Neutrophil (primary cell): Measurements from ENCODE around the gene NRXN3.
"Not testable (repeated sequence)": the region's sequence is repeated elsewhere in the genome, so short reads cannot be mapped to it uniquely, and the experiment has no call there.

Source experiments
- H3K27ac ChIP-seq: fragments of 200-600 bp; sonication (generic); 2 replicates; pipeline ENCODE4 v1.5.1; 2016; ENCODE audit warnings: mild to moderate bottlenecking, moderate library complexity
- H3K27me3 ChIP-seq: fragments of 200-600 bp; sonication (generic); 2 replicates; pipeline ENCODE4 v1.6.0; 2016; ENCODE audit warnings: mild to moderate bottlenecking
- H3K36me3 ChIP-seq: fragments of 200-600 bp; sonication (generic); 2 replicates; pipeline ENCODE4 v1.5.1; 2017
- H3K4me1 ChIP-seq, 2 experiments: fragments of 200-600 bp in 1 of 2; sonication (generic) in 1 of 2; 1 replicate in 1 of 2; 2 replicates in 1 of 2; pipeline versions ENCODE4 v1.5.1 to v1.6.1; 2013 to 2016; ENCODE audit warnings: low read depth in 1 of 2, low read length in 1 of 2, mild to moderate bottlenecking in 1 of 2, moderate library complexity in 1 of 2; ENCODE audit not compliant: control insufficient read depth in 1 of 2, insufficient read depth in 1 of 2
- H3K4me3 ChIP-seq, 2 experiments: fragments of 200-600 bp in 1 of 2; sonication (generic) in 1 of 2; 1 replicate in 1 of 2; 2 replicates in 1 of 2; pipeline ENCODE4 v1.5.1; 2013 to 2016; ENCODE audit warnings: low read depth in 1 of 2, low read length in 1 of 2, mild to moderate bottlenecking in 1 of 2, moderate library complexity in 1 of 2
- H3K9me3 ChIP-seq: fragments of 200-600 bp; sonication (generic); 2 replicates; pipeline ENCODE4 v1.5.1; 2016
- TF ChIP-seq, protein P1 (sequence below): fragments of 200-600 bp; sonication (generic); IDR thresholded peaks from 2 replicates; pipeline ENCODE4 v1.5.1; 2016; ENCODE audit warnings: antibody characterized with exemption

The NRXN3 gene

DNA sequence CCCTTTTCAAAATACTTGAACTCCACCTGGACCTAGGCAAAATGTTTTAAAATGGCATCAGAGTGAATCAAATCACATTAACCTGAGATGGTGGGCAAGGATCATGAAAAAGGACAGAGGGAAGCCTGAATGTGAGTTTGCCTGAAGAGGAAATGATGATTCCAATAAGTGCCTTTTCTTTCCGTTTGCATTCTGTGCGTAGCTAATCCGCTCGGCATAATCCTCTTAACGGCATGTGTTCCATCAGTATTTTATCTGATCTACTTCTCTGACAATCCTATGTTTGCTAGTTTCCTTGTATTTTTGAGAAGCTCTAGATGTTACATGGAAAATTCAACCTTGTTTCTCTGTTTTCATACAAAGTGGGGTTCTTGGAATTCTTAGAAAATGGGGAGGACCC, 354.6 kb downstream of the NRXN3 start:
- Histone ChIP-seq H3K4me1 (no peaks in the 10 kb centered on the region), H3K9me3 (no peaks in the 10 kb centered on the region), H3K27me3 (no peaks in the 10 kb centered on the region), H3K27ac (no peak overlapping the region), H3K36me3 (no peaks in the 10 kb centered on the region), H3K4me3 (no peak overlapping the region)
- TF ChIP-seq, protein P1, sequence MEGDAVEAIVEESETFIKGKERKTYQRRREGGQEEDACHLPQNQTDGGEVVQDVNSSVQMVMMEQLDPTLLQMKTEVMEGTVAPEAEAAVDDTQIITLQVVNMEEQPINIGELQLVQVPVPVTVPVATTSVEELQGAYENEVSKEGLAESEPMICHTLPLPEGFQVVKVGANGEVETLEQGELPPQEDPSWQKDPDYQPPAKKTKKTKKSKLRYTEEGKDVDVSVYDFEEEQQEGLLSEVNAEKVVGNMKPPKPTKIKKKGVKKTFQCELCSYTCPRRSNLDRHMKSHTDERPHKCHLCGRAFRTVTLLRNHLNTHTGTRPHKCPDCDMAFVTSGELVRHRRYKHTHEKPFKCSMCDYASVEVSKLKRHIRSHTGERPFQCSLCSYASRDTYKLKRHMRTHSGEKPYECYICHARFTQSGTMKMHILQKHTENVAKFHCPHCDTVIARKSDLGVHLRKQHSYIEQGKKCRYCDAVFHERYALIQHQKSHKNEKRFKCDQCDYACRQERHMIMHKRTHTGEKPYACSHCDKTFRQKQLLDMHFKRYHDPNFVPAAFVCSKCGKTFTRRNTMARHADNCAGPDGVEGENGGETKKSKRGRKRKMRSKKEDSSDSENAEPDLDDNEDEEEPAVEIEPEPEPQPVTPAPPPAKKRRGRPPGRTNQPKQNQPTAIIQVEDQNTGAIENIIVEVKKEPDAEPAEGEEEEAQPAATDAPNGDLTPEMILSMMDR: no peak

DNA sequence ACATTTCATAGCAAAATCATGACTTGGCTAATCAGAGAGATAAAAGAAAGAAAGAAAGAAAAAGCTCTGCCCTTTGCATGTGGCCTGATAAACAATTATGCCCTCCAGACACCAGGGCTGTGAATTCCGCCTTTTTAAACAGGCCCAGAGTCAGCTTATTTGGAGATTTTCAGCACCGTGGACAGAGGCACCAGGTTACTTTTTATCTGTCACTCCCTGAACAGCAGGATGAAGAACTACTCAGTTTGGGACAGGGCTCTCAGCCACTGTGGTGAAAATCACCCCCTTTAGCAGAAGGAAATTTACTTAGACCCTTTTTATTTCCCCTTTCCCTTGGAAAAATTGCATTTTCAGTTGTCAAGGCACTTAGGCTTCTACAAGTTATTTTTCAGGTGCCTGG, 359.9 kb downstream of the NRXN3 start:
- Histone ChIP-seq H3K36me3 (no peaks in the 10 kb centered on the region), H3K4me3 (no peak overlapping the region), H3K9me3 (no peaks in the 10 kb centered on the region), H3K27ac (no peak overlapping the region), H3K27me3 (no peaks in the 10 kb centered on the region), H3K4me1 (no peaks in the 10 kb centered on the region)
- TF ChIP-seq, protein P1: no peak

DNA sequence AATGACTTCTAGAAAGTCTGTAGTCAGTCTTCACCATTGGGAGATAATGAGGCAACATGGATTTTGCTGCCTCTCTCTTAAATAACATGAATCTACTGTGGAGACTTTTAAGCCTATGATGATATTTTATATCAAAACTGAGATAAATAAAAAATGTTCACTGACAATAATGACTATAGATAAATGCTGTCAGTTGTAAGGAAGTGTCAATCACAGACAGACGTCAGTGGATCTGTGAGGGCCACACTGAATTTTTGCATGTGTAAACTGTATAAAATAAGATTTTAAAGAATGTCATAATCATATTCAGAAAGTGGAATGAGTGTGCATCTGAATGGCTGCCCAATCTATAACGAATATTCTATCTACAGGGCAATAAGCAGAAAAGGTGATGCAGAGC, 364.0 kb downstream of the NRXN3 start:
- no peak overlapping the region for H3K27ac ChIP-seq
- no peaks in the 10 kb centered on the region for H3K4me1 ChIP-seq
- no peaks in the 10 kb centered on the region for H3K36me3 ChIP-seq
- TF ChIP-seq, protein P1: no peak
- no peak overlapping the region for H3K4me3 ChIP-seq
- no peaks in the 10 kb centered on the region for H3K9me3 ChIP-seq
- H3K27me3 ChIP-seq: no peaks in the 10 kb centered on the region

DNA sequence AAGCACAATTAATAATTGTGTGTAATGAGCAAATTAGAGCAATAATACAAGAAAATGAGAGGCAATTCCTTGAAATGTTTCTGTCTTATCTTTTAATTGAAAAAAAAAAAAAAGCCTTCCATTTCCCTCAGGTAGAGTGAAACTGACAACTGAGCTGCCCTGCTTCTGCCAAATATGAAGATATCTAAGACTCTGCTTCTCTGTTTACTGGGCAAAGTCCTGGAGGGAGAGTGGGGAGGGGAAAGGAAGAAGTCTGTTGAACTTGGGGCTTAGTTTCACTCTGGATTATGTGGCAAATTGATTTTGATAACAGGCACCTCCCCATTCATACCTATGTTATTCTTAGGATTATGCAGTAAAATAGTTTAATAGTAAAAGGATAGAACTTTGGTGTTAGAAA, 364.9 kb downstream of the NRXN3 start:
- no peaks in the 10 kb centered on the region for H3K36me3 ChIP-seq
- H3K4me3 ChIP-seq: no peak overlapping the region
- H3K27ac ChIP-seq: no peak overlapping the region
- TF ChIP-seq, protein P1: no peak
- H3K9me3 ChIP-seq: no peaks in the 10 kb centered on the region
- no peaks in the 10 kb centered on the region for H3K27me3 ChIP-seq
- H3K4me1 ChIP-seq: no peaks in the 10 kb centered on the region

DNA sequence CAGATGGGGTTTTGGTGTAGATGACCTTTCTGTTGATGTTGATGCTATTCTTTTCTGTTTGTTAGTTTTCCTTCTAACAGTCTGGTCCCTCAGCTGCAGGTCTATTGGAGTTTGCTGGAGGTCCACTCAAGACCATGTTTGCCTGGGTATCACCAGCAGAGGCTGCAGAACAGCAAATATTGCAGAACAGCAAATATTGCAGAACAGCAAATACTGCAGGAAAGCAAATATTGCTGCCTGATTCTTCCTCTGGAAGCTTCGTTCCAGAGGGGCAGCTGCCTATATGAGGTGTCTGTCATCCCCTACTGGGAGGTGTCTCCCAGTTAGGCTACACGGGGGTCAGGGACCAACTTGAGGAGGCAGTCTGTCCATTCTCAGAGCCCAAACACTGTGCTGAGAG, 371.6 kb downstream of the NRXN3 start:
- H3K27me3 ChIP-seq, H3K4me1 ChIP-seq, H3K27ac ChIP-seq, H3K36me3 ChIP-seq, H3K9me3 ChIP-seq, H3K4me3 ChIP-seq: not testable (repeated sequence)

DNA sequence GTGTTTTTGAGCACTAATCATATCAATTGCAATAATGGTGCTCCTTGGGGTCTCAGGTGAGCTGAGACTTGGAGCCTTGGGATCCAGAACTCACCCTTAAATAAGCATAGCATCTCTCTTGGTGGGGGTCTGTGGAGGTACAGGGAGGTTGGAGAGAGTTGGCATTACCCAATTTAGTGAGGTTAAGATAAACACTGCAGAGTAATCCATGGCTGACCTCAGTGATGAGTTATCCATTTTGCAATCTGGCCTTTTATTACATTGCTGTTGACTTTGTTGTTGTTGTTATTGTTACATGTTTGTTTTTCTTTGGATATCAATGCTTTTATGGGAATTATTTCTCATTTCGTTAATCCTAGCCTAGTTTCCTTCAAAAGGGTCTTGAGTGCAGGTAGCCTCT, 373.3 kb downstream of the NRXN3 start:
- TF ChIP-seq, protein P1: no peak
- no peaks in the 10 kb centered on the region for H3K36me3 ChIP-seq
- no peaks in the 10 kb centered on the region for H3K4me1 ChIP-seq
- no peaks in the 10 kb centered on the region for H3K27me3 ChIP-seq
- H3K4me3 ChIP-seq: no peak overlapping the region
- H3K27ac ChIP-seq: no peak overlapping the region
- no peaks in the 10 kb centered on the region for H3K9me3 ChIP-seq
